Neural crest cell (in vitro differentiated cells): ENCODE measurements around the gene PPP1R16B. TPM values are rescaled to one million over a fixed set of nuclear protein-coding genes. Genes with fewer than 3 reads are reported as not detected.

Experiments used
- DNase-seq: peaks from one replicate; pipeline ENCODE4 v3.0.0; 2021; ENCODE audit warnings: low read depth, mixed read lengths, low spot score
- H3K27ac Mint-ChIP-seq: one replicate; pipeline ENCODE4 v1.8.0; 2021; ENCODE audit warnings: mild to moderate bottlenecking, mixed read lengths; ENCODE audit not compliant: unreplicated experiment
- H3K27me3 Mint-ChIP-seq: 2 replicates; pipeline ENCODE4 v1.8.0; 2021; ENCODE audit warnings: low read depth, mild to moderate bottlenecking, mixed read lengths
- H3K36me3 Mint-ChIP-seq: 2 replicates; pipeline ENCODE4 v1.8.0; 2021; ENCODE audit warnings: low read depth, mild to moderate bottlenecking, mixed read lengths
- H3K4me1 Mint-ChIP-seq: 2 replicates; pipeline ENCODE4 v1.8.0; 2021; ENCODE audit warnings: mixed read lengths
- H3K4me3 Mint-ChIP-seq: one replicate; pipeline ENCODE4 v1.8.0; 2021; ENCODE audit warnings: mild to moderate bottlenecking, mixed read lengths
- H3K9me3 Mint-ChIP-seq: 2 replicates; pipeline ENCODE4 v1.8.0; 2021; ENCODE audit warnings: mixed read lengths
- total RNA-seq: library from RNA; stranded (reverse); gene quantifications from 2 replicates; pipeline ENCODE4 v1.2.1, GENCODE V29; 2021
- TF ChIP-seq, protein P1 (sequence below): fragments of 200-600 bp; sonication (generic); conservative IDR thresholded peaks from 2 replicates; pipeline ENCODE4 v1.5.0; 2021; ENCODE audit warnings: antibody characterized with exemption, mild to moderate bottlenecking

Gene PPP1R16B
- total RNA-seq, 1 donor from 2014 or later, result 0.30 TPM

GRCh38 chr20:38927902-38928578, 122.5 kb downstream of the PPP1R16B start:
- Mint-ChIP-seq H3K4me3 (peak overlapping the region; percentile 94), H3K36me3 (peaks cover 3% of the 10 kb centered on the region), H3K27ac (no peak overlapping the region), H3K27me3 (no peaks in the 10 kb centered on the region), H3K4me1 (peaks cover 42% of the 10 kb centered on the region), H3K9me3 (no peaks in the 10 kb centered on the region)
- TF ChIP-seq, protein P1, sequence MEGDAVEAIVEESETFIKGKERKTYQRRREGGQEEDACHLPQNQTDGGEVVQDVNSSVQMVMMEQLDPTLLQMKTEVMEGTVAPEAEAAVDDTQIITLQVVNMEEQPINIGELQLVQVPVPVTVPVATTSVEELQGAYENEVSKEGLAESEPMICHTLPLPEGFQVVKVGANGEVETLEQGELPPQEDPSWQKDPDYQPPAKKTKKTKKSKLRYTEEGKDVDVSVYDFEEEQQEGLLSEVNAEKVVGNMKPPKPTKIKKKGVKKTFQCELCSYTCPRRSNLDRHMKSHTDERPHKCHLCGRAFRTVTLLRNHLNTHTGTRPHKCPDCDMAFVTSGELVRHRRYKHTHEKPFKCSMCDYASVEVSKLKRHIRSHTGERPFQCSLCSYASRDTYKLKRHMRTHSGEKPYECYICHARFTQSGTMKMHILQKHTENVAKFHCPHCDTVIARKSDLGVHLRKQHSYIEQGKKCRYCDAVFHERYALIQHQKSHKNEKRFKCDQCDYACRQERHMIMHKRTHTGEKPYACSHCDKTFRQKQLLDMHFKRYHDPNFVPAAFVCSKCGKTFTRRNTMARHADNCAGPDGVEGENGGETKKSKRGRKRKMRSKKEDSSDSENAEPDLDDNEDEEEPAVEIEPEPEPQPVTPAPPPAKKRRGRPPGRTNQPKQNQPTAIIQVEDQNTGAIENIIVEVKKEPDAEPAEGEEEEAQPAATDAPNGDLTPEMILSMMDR, result no peak
- DNase-seq, result no peak

DNA sequence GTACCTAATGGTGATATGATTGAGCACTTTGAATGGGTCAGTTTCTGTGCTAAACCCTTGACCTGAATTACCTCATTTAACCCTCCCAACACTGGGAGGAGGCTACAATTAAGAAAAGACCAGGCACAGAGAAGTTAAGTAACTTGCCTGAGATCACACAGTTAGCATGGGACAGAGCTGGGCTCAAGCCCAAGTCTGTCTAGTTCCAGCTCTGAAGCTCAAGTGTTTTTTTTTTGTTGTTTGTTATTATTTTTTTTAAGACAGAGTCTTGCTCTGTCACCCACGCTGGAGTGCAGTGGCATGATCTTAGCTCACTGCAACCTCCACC, 124.7 kb downstream of the PPP1R16B start:
- H3K27me3 Mint-ChIP-seq, result no peaks in the 10 kb centered on the region
- peaks cover 3% of the 10 kb centered on the region for H3K36me3 Mint-ChIP-seq
- H3K9me3 Mint-ChIP-seq, result no peaks in the 10 kb centered on the region
- DNase-seq, result no peak
- TF ChIP-seq, protein P1, result no peak
- peaks cover 50% of the 10 kb centered on the region for H3K4me1 Mint-ChIP-seq
- H3K27ac Mint-ChIP-seq, result no peak overlapping the region
- peak overlapping the region; percentile 80 for H3K4me3 Mint-ChIP-seq

DNA sequence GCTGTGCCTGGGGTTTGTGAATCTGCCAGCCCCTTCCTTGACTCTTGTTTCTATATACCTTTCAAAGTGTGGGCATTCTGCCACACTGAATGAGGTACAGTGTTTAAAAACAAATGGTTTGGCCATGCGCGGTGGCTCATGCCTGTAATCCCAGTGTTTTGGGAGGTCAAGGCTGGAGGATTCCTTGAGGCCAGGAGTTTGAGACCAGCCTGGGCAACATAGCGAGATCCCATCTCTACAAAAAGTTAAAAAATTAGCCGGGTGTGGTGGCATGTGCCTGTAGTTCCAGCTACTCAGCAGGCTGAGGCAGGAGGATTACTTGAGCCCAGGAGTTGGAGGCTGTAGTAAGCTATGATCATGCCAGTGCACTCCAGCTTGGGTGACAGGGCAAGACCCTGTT, 126.5 kb downstream of the PPP1R16B start:
- no peak for DNase-seq
- Mint-ChIP-seq H3K9me3 (no peaks in the 10 kb centered on the region), H3K27me3 (no peaks in the 10 kb centered on the region), H3K36me3 (peaks cover 3% of the 10 kb centered on the region), H3K4me1 (peaks cover 53% of the 10 kb centered on the region), H3K27ac (no peak overlapping the region), H3K4me3 (peak overlapping the region; percentile 27)
- TF ChIP-seq, protein P1, result no peak

DNA sequence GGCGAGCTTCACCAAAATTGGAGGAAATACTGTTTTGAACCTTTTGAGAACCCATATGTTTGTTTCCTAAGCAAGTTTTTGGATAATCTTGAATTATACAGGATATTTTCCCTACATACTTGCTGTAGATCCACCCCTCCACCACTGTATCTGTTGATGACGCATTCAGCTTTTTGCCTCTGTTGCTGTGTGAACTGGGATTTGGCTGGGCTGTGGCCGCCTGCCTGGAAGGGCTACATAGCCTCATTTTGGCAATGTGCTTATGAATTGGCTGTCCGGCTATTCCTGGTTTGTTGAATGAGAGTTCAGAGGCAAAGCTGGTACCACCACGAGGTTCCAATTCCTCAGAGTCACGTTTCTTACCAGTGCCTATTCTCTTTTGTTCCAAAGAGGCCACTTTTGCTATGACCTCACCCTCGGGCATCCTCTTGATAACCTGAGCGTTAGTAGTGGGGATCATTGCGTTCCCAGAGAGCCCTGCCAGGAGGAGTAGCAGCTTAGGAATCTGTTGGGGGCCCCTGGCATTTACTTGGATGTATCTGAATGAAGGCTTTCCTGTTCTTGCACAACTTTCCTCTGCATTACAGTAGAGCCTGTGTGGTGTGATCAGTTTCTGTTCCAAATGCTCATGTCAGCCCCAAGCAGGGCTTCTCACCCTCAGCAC, 127.1 kb downstream of the PPP1R16B start:
- H3K4me3 Mint-ChIP-seq, result peak overlapping the region; percentile 54
- peaks cover 50% of the 10 kb centered on the region for H3K4me1 Mint-ChIP-seq
- no peaks in the 10 kb centered on the region for H3K27me3 Mint-ChIP-seq
- no peak for DNase-seq
- H3K36me3 Mint-ChIP-seq, result peaks cover 3% of the 10 kb centered on the region
- peak overlapping the region; percentile 2 for H3K27ac Mint-ChIP-seq
- TF ChIP-seq, protein P1, result no peak
- H3K9me3 Mint-ChIP-seq, result no peaks in the 10 kb centered on the region

- Mint-ChIP-seq H3K4me1 (peaks cover 35% of the 10 kb centered on the region), H3K36me3 (peaks cover 6% of the 10 kb centered on the region), H3K9me3 (no peaks in the 10 kb centered on the region), H3K27me3 (no peaks in the 10 kb centered on the region), H3K27ac (no peak overlapping the region), H3K4me3 (no peak overlapping the region)
- DNase-seq, result no peak
- TF ChIP-seq, protein P1, result no peak
Measured at GRCh38 chr20:38934530-38934929, 129.0 kb downstream of the PPP1R16B start.
